IMR-90 (cell line): ENCODE results near the gene PSMD1. TPM values are rescaled to one million over a fixed set of nuclear protein-coding genes. Genes with fewer than 3 reads are reported as not detected.

Experiments used
- ATAC-seq: fragments of 200-7000 bp; cut with Tn5 transposase; 2 replicates; pipeline ENCODE4 v1.9.1; 2020; ENCODE audit warnings: low read depth, mild to moderate bottlenecking, moderate library complexity
- BruUV-seq: library from RNA; stranded (reverse); fragments of 400-500 nt; replicated peaks from 2 replicates; lab custom pipeline; 2021; lab: Mats Ljungman, UMichigan
- CTCF ChIA-PET: fragments of 300-600 bp; formaldehyde crosslinking; extraction: SDS; loops from one replicate; lab custom pipeline; 2021; ENCODE audit warnings: antibody characterized with exemption; lab: Yijun Ruan, JAX
- POLR2A ChIA-PET: fragments of 300-600 bp; sonication (Branson Sonifier 250); formaldehyde crosslinking; loops from one replicate; lab custom pipeline; 2022; ENCODE audit warnings: antibody characterized with exemption; ENCODE audit not compliant: unreplicated experiment; lab: Charles Lee
- DNase-seq: peaks from one replicate; pipeline ENCODE4 v3.0.0; 2013
- H2AFZ ChIP-seq: replicated peaks from 2 replicates; pipeline ENCODE3; 2013; ENCODE audit warnings: low read length, mild to moderate bottlenecking; ENCODE audit not compliant: poor library complexity
- H2AK5ac ChIP-seq: 2 replicates; pipeline ENCODE4 v1.6.1; 2013; ENCODE audit warnings: low read depth, low read length, inconsistent platforms
- H2AK9ac ChIP-seq: replicated peaks from 2 replicates; pipeline ENCODE3; 2013; ENCODE audit warnings: mild to moderate bottlenecking, low read depth, low read length, moderate library complexity; ENCODE audit not compliant: poor library complexity
- H2BK120ac ChIP-seq: 2 replicates; pipeline ENCODE4 v1.6.1; 2013; ENCODE audit warnings: low read depth, low read length, inconsistent platforms
- H2BK15ac ChIP-seq: 3 replicates; pipeline ENCODE4 v1.6.1; 2013; ENCODE audit warnings: low read depth, low read length, inconsistent platforms
- H2BK20ac ChIP-seq: 2 replicates; pipeline ENCODE4 v1.6.1; 2013; ENCODE audit warnings: low read depth, mild to moderate bottlenecking, inconsistent platforms, low read length, moderate library complexity
- H2BK5ac ChIP-seq: 2 replicates; pipeline ENCODE4 v1.6.1; 2013; ENCODE audit warnings: mild to moderate bottlenecking, low read depth, low read length, inconsistent platforms; ENCODE audit not compliant: poor library complexity, severe bottlenecking
- H3K14ac ChIP-seq: replicated peaks from 2 replicates; pipeline ENCODE4 v1.6.1; 2013; ENCODE audit warnings: low read depth, low read length, inconsistent platforms
- H3K18ac ChIP-seq: 2 replicates; pipeline ENCODE4 v1.6.1; 2013; ENCODE audit warnings: low read depth, low read length, control low read depth
- H3K23ac ChIP-seq: 2 replicates; pipeline ENCODE4 v1.6.1; 2013; ENCODE audit warnings: low read depth, low read length, inconsistent platforms
- H3K27ac ChIP-seq: 2 replicates; pipeline ENCODE4 v1.5.1; 2013; ENCODE audit warnings: mild to moderate bottlenecking, control low read depth, low read length; ENCODE audit not compliant: insufficient read depth
- H3K27me3 ChIP-seq: 2 replicates; pipeline ENCODE4 v1.6.1; 2013; ENCODE audit warnings: low read length; ENCODE audit not compliant: control insufficient read depth, insufficient read depth
- H3K36me3 ChIP-seq: 2 replicates; pipeline ENCODE4 v1.6.1; 2013; ENCODE audit warnings: low read length, mixed read lengths; ENCODE audit not compliant: control insufficient read depth, insufficient read depth
- H3K4ac ChIP-seq: 2 replicates; pipeline ENCODE4 v1.6.1; 2013; ENCODE audit warnings: low read depth, low read length, inconsistent platforms
- H3K4me1 ChIP-seq: 2 replicates; pipeline ENCODE4 v1.6.1; 2013; ENCODE audit warnings: low read length, mixed read lengths; ENCODE audit not compliant: control insufficient read depth, insufficient read depth
- H3K4me2 ChIP-seq: 2 replicates; pipeline ENCODE4 v1.6.1; 2013; ENCODE audit warnings: low read depth, mild to moderate bottlenecking, control low read depth, low read length, moderate library complexity
- H3K4me3 ChIP-seq: 2 replicates; pipeline ENCODE4 v1.5.1; 2013; ENCODE audit warnings: low read depth, mild to moderate bottlenecking, control low read depth, low read length, moderate library complexity; ENCODE audit not compliant: insufficient read depth
- H3K56ac ChIP-seq: 2 replicates; pipeline ENCODE4 v1.6.1; 2013; ENCODE audit warnings: low read length, inconsistent platforms; ENCODE audit not compliant: insufficient read depth; ENCODE audit errors: extremely low read depth
- H3K79me1 ChIP-seq, 2 experiments: 2 replicates each; pipeline ENCODE4 v1.6.1; 2013; ENCODE audit warnings: low read length in 2 of 2, inconsistent platforms in 1 of 2, low read depth in 1 of 2
- H3K9ac ChIP-seq: 2 replicates; pipeline ENCODE4 v1.6.1; 2013; ENCODE audit warnings: low read depth, low read length, control low read depth
- H3K9me1 ChIP-seq: 2 replicates; pipeline ENCODE4 v1.6.1; 2013; ENCODE audit warnings: low read length, inconsistent platforms; ENCODE audit not compliant: insufficient read depth
- H3K9me3 ChIP-seq: 2 replicates; pipeline ENCODE4 v1.6.1; 2013; ENCODE audit warnings: low read length; ENCODE audit not compliant: control insufficient read depth, insufficient read depth
- H4K20me1 ChIP-seq: 2 replicates; pipeline ENCODE4 v1.6.1; 2013; ENCODE audit warnings: low read length, inconsistent platforms; ENCODE audit not compliant: insufficient read depth
- H4K5ac ChIP-seq: 2 replicates; pipeline ENCODE4 v1.6.1; 2013; ENCODE audit warnings: mild to moderate bottlenecking, low read depth, low read length, control low read depth
- H4K8ac ChIP-seq, 2 experiments: 2 replicates each; pipeline ENCODE4 v1.6.1; 2013; ENCODE audit warnings: low read depth in 2 of 2, low read length in 2 of 2, control low read depth in 1 of 2, inconsistent platforms in 1 of 2
- H4K91ac ChIP-seq: 2 replicates; pipeline ENCODE4 v1.6.1; 2013; ENCODE audit warnings: low read depth, low read length, inconsistent platforms; ENCODE audit not compliant: insufficient read depth
- BHLHE40 ChIP-seq: fragments of 150-350 bp; IDR thresholded peaks from 2 replicates; pipeline ENCODE4 v1.6.1; 2016; ENCODE audit warnings: mild to moderate bottlenecking, low read depth, low read length
- CEBPB ChIP-seq: IDR thresholded peaks from 2 replicates; pipeline ENCODE4 v1.6.1; 2012; ENCODE audit warnings: low read depth, low read length, improper control_type of control experiment
- CHD1 ChIP-seq: IDR thresholded peaks from 2 replicates; pipeline ENCODE4 v1.6.1; 2012; ENCODE audit warnings: low read depth, low read length, improper control_type of control experiment
- CTCF ChIP-seq: conservative IDR thresholded peaks from 2 replicates; pipeline ENCODE4 v1.5.1; 2012; ENCODE audit warnings: mild to moderate bottlenecking, low read depth, low read length, improper control_type of control experiment
- FOS ChIP-seq: fragments of 150-350 bp; IDR thresholded peaks from 2 replicates; pipeline ENCODE4 v1.6.1; 2016; ENCODE audit warnings: low read depth, low read length
- MAFK ChIP-seq: IDR thresholded peaks from 2 replicates; pipeline ENCODE4 v1.6.1; 2012; ENCODE audit warnings: low read depth, low read length, improper control_type of control experiment
- MAZ ChIP-seq: IDR thresholded peaks from 2 replicates; pipeline ENCODE4 v1.6.1; 2012; ENCODE audit warnings: low read depth, mild to moderate bottlenecking, low read length, improper control_type of control experiment, moderate library complexity, borderline replicate concordance
- MXI1 ChIP-seq: IDR thresholded peaks from 2 replicates; pipeline ENCODE4 v1.6.1; 2012; ENCODE audit warnings: low read depth, mild to moderate bottlenecking, low read length, moderate library complexity, borderline replicate concordance
- NFE2L2 ChIP-seq: fragments of 150-350 bp; IDR thresholded peaks from 2 replicates; pipeline ENCODE4 v1.6.1; 2016; ENCODE audit warnings: low read depth, mild to moderate bottlenecking, low read length
- POLR2A ChIP-seq: IDR thresholded peaks from 2 replicates; pipeline ENCODE4 v1.6.1; 2012; ENCODE audit warnings: mild to moderate bottlenecking, low read depth, low read length
- RCOR1 ChIP-seq: IDR thresholded peaks from 2 replicates; pipeline ENCODE4 v1.6.1; 2012; ENCODE audit warnings: mild to moderate bottlenecking, low read length, improper control_type of control experiment; ENCODE audit not compliant: insufficient replicate concordance
- RFX5 ChIP-seq: IDR thresholded peaks from 2 replicates; pipeline ENCODE4 v1.8.0; 2012; ENCODE audit warnings: low read depth, mild to moderate bottlenecking, low read length, moderate library complexity
- SMC3 ChIP-seq: fragments of 150-350 bp; IDR thresholded peaks from 2 replicates; pipeline ENCODE4 v1.6.1; 2016; ENCODE audit warnings: low read depth, mild to moderate bottlenecking, antibody characterized with exemption, low read length, moderate library complexity
- WGBS, 2 experiments: methylation state at CpG; one replicate each; pipeline versions ENCODE4 v1.1.5 to v1.1.7; 2013; ENCODE audit warnings: missing lambda C conversion rate in 2 of 2; ENCODE audit not compliant: insufficient read length in 1 of 2; ENCODE audit errors: extremely low coverage in 2 of 2; 5-methylcytosine and 5-hydroxymethylcytosine counted together
- dilution Hi-C: fragments of 300-500 bp; cut with HindIII; formaldehyde crosslinking; loops from one replicate; pipeline ENCODE4 v1.14.3; 2018; ENCODE audit warnings: low sequenced_read_pairs; ENCODE audit not compliant: unreplicated experiment
- in situ Hi-C: fragments of 300-500 bp; cut with MboI; formaldehyde crosslinking; loops from 3 replicates; pipeline ENCODE4 v1.14.3; 2019; ENCODE audit warnings: low sequenced_read_pairs, inconsistent platforms, mixed read lengths
- intact Hi-C: fragments of 100-400 bp; cut with micrococcal nuclease; formaldehyde crosslinking; loops from 2 replicates; pipeline ENCODE4 v1.10.0; 2022
- polyA plus RNA-seq, 3 experiments: library from polyadenylated mRNA; depleted of rRNA; stranded (reverse); fragments of >200 nt; gene quantifications; 2 replicates each; pipeline ENCODE4 v1.2.3, GENCODE V29; 2012; ENCODE audit warnings: low replicate concordance in 1 of 3
- total RNA-seq: library from RNA; depleted of rRNA; stranded (reverse); fragments of >200 nt; gene quantifications from 2 replicates; pipeline ENCODE4 v1.2.3, GENCODE V29; 2012
- TF ChIP-seq, protein P1 (sequence below): fragments of 150-350 bp; IDR thresholded peaks from 2 replicates; pipeline ENCODE4 v1.6.1; 2016; ENCODE audit warnings: low read depth, mild to moderate bottlenecking, low read length, moderate library complexity, borderline replicate concordance
- TF ChIP-seq, protein P2 (sequence below): fragments of 150-350 bp; IDR thresholded peaks from 2 replicates; pipeline ENCODE4 v1.6.1; 2017; ENCODE audit warnings: mild to moderate bottlenecking, antibody characterized with exemption, low read length, low read depth

Gene PSMD1
- total and polyA plus RNA-seq, 2 of the 4 experiments (the other 2 are of a cell fraction) = 89.8 to 181 TPM

GRCh38 chr2:231046916-231047273 is 9.8 kb upstream of the PSMD1 start:
- Histone ChIP-seq H3K9me1 (no peaks in the 10 kb centered on the region), H3K4me3 (no peak overlapping the region), H3K9me3 (no peaks in the 10 kb centered on the region), H2AK5ac (no peak overlapping the region), H2AK9ac (no peak overlapping the region), H3K4ac (no peak overlapping the region), H3K9ac (no peak overlapping the region), H2BK5ac (no peak overlapping the region), H2BK20ac (no peak overlapping the region), H2BK120ac (no peak overlapping the region), H4K8ac (no peak overlapping the region), H3K14ac (no peak overlapping the region), H3K36me3 (no peaks in the 10 kb centered on the region), H3K4me1 (no peaks in the 10 kb centered on the region), H3K4me2 (no peak overlapping the region), H2AFZ (no peak overlapping the region), H3K23ac (no peak overlapping the region), H3K56ac (no peak overlapping the region), H3K27me3 (peaks cover 47% of the 10 kb centered on the region), H4K5ac (no peak overlapping the region), H4K91ac (no peak overlapping the region), H3K79me1 (no peaks in the 10 kb centered on the region), H4K20me1 (no peaks in the 10 kb centered on the region), H3K18ac (no peak overlapping the region), H2BK15ac (no peak overlapping the region), H3K27ac (no peak overlapping the region)
- WGBS, 2 experiments = no CpG with 5 or more reads among the region's 5 CpGs
- no peak for ATAC-seq
- TF ChIP-seq, protein P1, sequence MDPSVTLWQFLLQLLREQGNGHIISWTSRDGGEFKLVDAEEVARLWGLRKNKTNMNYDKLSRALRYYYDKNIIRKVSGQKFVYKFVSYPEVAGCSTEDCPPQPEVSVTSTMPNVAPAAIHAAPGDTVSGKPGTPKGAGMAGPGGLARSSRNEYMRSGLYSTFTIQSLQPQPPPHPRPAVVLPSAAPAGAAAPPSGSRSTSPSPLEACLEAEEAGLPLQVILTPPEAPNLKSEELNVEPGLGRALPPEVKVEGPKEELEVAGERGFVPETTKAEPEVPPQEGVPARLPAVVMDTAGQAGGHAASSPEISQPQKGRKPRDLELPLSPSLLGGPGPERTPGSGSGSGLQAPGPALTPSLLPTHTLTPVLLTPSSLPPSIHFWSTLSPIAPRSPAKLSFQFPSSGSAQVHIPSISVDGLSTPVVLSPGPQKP = no peak
- TF ChIP-seq POLR2A (no peak), BHLHE40 (no peak), RFX5 (no peak), MXI1 (no peak), MAZ (no peak), CTCF (no peak), FOS (no peak), CEBPB (no peak), RCOR1 (no peak), SMC3 (no peak), CHD1 (no peak), MAFK (no peak), NFE2L2 (no peak)
- TF ChIP-seq, protein P2, sequence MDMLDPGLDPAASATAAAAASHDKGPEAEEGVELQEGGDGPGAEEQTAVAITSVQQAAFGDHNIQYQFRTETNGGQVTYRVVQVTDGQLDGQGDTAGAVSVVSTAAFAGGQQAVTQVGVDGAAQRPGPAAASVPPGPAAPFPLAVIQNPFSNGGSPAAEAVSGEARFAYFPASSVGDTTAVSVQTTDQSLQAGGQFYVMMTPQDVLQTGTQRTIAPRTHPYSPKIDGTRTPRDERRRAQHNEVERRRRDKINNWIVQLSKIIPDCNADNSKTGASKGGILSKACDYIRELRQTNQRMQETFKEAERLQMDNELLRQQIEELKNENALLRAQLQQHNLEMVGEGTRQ = no peak
- BruUV-seq = no TSS peak
- DNase-seq = no peak
- POLR2A ChIA-PET = no interaction called here
- CTCF ChIA-PET = interaction anchor here (0.8 kb wide), 1 partner anchor 10 kb away, joined by 3 read pairs; the partner anchor contains the start of gene PSMD1
- in situ Hi-C loops = no loop called here
- dilution Hi-C loops = no loop called here
- intact Hi-C loops = no loop called here
